NCI-H82 (cell line): Measurements from ENCODE around the gene SLC43A3.
"Not testable (repeated sequence)": the region's sequence is repeated elsewhere in the genome, so short reads cannot be mapped to it uniquely, and the experiment has no call there.

Experiments
- DNase-seq: peaks from one replicate; lab custom pipeline; 2025; lab: John Stamatoyannopoulos, UW

SLC43A3 gene

DNA sequence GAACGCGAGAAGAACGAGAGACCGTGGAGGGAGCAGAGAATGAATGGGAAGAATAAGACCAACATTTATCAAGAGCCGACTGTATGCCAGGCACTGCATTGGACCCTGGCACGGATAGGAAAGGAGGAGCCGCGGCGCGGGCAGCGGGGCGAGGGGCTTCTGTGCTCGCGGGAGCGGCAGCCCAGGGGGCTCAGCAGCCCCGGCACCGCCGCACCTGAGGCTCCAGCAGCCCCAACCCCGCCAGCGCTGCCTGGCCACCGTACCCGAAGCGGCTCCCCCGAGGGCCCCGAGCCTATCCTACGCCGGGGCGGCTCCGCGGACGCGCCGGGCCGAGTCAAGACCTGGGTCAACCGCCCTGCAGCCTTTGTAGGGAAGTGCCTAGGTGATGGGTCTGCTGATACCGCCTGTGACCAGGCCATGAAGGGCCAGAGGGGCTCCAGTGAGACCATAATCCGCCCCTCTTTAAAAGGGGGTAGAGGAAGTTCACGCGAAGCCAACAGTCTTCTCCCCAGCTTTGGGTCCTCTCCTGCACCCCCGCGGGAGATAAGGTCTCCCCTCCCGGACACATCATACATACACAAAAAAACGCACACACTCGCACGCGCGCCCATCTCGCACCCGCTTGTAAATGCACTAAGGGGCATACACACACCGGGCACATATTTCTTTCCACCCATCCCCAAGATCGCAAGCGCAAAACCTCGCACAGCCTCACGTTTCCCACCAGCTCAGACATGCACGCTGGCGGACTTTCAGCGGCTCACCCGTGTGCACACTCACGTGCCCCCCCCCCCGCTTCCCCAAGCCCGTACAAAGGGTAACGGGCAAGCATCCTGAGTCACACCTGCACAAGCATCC lies 32.5 kb upstream of the SLC43A3 start:
- peak; percentile 36 for DNase-seq

GRCh38 chr11:57458410-57459163 lies 31.7 kb upstream of the SLC43A3 start:
- DNase-seq: peak; percentile 90

DNA sequence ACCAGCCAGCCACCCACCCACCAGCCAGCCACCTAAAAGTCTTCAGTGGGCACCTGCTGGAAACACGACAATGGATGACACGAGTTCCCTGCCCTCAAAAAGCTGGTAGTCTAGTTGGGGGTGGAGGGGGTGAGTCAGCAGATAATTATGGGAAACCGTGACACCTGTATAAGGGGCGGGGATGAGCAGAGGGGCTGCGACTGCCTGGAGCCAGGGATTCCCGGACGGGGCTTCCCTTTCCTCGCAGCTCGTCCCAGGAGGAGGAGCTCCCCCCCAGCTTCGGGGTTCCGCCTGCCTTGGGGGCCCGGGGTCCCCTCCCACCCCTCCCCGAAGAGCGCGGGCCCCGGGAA lies 31.1 kb upstream of the SLC43A3 start:
- peak; percentile 60 for DNase-seq

DNA sequence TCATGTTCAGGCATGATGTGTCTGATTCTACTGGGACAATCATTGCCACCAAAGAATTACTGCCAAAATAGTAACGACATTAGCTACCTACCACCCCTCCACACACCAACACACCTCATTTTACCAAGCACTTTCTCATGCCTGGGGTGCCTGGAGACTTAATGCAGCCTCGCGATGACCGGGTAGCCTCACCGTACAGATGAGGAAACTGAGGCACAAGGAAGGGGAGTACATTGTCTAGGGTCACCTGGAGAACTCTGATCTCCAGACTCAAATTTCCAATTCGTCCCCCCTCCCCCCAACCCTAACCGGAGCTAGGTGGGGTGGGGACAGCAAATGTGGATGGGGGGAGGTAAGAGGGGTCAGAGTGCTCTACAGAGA lies 30.7 kb upstream of the SLC43A3 start:
- no peak for DNase-seq

DNA sequence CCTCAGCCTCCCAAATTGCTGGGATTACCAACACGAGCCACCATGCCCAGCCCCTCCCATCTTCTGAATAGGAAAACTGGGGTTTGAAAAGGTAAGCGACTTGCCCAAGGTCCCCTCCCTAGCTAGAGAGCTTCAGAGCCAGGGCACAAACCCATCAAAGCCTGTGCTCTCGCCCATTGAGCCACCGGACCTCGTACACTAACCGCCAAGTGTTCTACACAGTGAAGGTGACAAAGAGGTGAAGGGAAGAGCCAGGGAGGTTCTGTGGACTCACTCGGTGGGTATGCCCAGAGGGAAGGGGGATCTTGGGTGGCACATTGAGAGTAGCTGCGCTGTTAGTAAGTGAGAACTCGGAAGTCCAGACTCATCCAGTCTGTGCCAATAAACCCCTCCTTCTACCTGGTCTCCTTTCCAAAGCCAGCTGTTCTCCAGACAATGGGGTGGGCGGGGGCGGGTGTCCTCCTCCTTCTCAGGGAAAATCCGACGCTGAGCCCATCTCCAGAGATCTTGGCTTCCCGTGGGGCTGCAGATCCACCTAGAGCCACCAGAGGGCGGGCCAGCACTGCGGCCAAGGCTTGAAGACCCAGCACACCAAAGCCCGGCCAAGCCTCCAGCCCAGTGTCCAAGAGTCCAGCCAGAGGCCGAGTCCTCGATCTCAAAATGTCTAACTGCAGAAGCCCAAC lies 30.2 kb upstream of the SLC43A3 start:
- peak; percentile 92 for DNase-seq

GRCh38 chr11:57453543-57454177 lies 26.7 kb upstream of the SLC43A3 start:
- no peak for DNase-seq

DNA sequence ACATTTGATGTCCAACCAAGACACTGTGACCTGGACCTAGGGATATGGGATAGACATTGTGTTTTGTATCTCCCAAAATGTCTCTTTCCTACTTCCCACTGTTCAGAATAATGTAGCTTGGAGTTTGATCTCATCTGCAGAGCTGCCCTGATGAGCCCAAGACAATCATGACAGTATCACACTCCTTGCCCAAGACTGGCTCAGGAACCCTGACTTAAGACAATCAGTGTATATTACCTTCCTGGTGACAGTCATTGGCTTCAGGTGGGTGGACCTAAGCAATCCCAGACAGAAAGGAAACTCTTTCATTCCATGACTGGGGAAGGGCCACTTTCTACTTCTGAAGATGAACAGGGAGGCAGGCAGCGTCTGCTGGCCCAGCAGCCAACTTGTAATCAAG lies 19.1 kb upstream of the SLC43A3 start:
- DNase-seq: no peak

DNA sequence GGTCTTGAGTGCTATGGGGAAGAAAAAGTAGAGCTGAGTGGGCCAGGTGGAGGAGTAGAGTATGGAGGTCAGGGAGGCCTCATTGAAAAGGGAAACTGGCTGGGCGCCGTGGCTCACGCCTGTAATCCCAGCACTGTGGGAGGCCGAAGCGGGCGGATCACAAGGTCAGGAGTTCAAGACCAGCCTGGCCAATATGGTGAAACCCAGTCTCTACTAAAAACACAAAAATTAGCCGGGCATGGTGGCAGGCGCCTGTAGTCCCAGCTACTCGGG lies 18.1 kb upstream of the SLC43A3 start:
- not testable (repeated sequence) for DNase-seq

- DNase-seq: no peak
These were observed 17.6 kb upstream of the SLC43A3 start for GRCh38 chr11:57444362-57445121.

DNA sequence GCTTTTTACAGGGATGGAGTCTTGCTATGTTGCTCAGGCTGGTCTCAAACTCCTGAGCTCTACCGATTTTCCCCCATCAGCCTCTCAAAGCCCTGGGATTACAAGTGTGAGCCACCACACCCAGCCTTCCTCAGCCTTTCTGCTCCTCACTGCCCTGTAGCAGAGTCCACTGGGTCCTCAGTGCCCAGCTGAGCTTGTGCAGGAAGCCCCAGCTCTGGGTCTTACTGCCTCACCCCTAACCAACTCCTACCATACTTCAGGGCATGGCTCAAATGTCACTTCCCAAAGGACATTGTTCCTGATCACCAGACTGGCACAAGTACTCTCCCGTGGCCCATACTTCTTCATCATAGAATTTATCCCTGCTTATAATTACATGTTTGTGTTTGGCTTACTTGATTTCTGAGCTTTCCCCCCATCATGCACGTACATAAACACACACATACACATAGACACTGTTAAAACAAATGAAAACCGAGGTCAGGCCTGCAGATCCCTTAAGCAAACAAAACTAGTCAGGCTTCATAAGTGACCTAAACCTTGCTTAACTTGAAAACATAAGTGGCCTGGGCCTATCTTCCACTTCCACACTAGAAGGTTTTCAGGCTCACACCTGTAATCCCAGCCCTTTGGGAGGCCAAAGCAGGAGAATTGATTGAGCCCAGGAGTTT lies 14.0 kb upstream of the SLC43A3 start:
- DNase-seq: no peak

DNA sequence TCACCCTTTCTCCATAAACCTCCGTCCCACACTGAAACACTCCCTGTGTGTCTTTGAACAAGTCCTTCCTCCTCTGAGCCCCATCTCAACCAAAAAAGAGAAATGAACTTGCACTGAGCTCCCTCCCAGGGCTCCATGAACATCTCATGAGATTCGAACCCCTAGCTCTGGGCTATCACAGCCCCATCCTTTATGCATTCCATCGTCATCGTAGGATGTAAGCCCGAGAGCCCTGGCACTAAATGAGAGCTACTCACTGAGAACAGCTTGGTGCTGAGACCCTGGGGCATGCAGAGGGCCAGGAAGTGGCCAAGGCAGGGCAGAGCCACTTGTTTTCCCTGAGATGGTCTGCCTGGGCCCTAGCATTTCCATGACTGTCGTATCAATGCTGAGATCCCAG lies 12.9 kb upstream of the SLC43A3 start:
- no peak for DNase-seq

- no peak for DNase-seq
These were observed 11.7 kb upstream of the SLC43A3 start for GRCh38 chr11:57438345-57439285.

DNA sequence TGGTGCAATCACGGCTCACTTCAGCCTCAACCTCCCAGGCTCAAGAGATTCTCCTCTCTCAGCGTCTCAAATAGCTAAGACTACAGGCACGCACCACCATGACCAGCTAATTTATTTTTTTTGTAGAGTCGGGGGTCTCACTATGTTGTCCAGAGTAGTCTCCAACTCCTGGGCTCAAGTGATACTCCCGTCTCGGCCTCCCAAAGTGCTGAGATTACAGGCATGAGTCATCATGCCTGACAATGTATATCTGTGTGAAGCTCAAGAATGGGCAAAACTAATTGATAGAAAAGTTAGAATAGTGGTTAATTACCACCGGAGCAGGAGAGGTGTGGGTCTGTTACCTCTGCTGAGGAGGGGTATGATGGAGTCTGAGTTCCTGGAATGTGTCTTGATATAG lies 9.1 kb upstream of the SLC43A3 start:
- DNase-seq: no peak

GRCh38 chr11:57434640-57435546 lies 8.0 kb upstream of the SLC43A3 start:
- DNase-seq: peak; percentile 23

DNA sequence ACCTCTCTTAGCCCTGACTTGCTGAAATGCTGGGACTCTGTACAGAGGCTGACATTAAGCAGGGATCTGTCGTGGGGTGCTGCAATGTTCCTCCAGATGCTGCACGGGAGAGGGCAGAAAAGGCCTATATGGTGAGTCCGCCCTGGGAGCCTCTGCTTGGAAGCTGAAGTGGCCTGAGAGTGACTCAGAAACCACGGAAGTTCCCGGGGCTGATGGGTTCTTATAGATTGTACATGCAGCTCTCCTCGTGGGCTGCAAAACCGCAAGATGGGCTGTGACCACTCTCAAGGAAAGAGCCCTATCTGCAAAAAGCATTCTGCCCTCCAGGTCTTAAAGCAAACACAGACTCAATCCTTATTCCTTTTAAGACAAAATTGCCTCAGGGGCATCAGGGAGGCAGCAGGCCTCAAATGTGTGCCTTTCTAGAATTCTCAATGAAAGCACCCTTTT lies 5.8 kb upstream of the SLC43A3 start:
- no peak for DNase-seq

- DNase-seq: no peak
These were observed 5.2 kb upstream of the SLC43A3 start for GRCh38 chr11:57432149-57432561.

DNA sequence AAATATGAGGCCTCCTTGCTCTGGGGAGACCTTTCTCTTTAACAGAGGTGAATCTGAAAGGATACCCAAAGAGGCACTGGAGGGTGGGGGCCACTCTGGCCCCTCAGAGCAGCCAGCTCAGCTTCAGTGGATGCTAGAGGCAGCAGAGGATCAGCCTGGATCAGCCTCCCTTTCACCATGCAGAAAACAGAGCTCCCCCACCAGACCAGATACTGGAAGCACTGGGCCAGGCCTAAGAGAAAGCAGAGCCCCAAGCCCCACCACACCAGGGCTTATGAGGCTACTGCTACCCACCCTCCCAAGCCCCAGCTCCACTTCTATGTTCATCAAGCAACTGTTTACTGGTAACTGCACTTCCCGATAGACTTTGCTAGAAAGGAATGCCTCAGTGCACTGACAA lies 4.0 kb upstream of the SLC43A3 start:
- peak; percentile 27 for DNase-seq

- DNase-seq: no peak
These were observed 3.0 kb upstream of the SLC43A3 start for GRCh38 chr11:57429946-57430345.

DNA sequence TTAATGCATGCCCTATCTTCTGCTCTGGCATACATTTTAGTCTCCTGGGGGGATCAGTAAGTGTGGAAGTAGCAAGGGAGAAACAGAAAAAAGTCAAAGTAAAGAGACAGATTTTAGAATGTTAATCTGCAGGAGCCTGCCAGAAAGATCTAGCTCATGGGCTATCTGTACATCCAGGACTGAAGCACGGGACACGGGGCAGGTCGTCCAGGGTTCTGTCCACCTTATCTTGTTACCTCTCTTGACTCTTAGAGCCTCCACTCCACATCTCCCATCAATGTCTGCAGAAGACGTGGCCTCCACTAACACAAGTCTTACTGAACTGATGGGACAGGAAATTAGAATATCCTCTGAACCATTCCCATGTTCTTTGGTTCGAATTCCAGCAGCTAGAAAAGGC lies 1.7 kb upstream of the SLC43A3 start:
- DNase-seq: no peak
